ENCODE measurements around the gene CASR.

The CASR gene

DNA sequence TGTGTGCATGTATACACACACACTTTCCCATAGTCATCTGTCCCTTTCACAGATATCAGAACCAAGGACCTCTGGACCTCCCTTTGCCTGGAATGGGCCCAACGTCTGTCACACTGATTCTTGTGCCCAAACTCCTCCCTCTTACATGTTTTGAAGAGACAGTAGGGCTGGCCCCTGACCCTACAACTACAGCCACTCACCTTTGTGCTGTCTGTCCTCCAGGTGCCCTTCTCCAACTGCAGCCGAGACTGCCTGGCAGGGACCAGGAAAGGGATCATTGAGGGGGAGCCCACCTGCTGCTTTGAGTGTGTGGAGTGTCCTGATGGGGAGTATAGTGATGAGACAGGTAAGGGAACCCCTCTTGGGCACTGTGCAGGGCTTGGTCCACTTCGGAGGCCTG, 98.4 kb downstream of the CASR start:
- ATAC-seq = no peak
- TF ChIP-seq ZC3H10 (CRISPR knock-in tag; IDR thresholded peaks at IDR 0.05) (no peak), OSR1 (CRISPR knock-in tag; IDR thresholded peaks at IDR 0.05) (no peak), SNAI2 (CRISPR knock-in tag; IDR thresholded peaks at IDR 0.05) (no peak), CSDC2 (CRISPR knock-in tag; IDR thresholded peaks at IDR 0.05) (no peak), RARB (CRISPR knock-in tag; IDR thresholded peaks at IDR 0.05) (no peak)

DNA sequence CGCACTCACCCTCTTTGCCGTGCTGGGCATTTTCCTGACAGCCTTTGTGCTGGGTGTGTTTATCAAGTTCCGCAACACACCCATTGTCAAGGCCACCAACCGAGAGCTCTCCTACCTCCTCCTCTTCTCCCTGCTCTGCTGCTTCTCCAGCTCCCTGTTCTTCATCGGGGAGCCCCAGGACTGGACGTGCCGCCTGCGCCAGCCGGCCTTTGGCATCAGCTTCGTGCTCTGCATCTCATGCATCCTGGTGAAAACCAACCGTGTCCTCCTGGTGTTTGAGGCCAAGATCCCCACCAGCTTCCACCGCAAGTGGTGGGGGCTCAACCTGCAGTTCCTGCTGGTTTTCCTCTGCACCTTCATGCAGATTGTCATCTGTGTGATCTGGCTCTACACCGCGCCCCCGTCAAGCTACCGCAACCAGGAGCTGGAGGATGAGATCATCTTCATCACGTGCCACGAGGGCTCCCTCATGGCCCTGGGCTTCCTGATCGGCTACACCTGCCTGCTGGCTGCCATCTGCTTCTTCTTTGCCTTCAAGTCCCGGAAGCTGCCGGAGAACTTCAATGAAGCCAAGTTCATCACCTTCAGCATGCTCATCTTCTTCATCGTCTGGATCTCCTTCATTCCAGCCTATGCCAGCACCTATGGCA, 100.5 kb downstream of the CASR start:
- ATAC-seq = no peak
- no peak for TF ChIP-seq GLIS3 (CRISPR knock-in tag; IDR thresholded peaks at IDR 0.05)
- TF ChIP-seq ZFP30 (CRISPR knock-in tag; IDR thresholded peaks at IDR 0.05) = no peak
- TF ChIP-seq ESRRG (CRISPR knock-in tag; IDR thresholded peaks at IDR 0.05) = no peak
- no peak for TF ChIP-seq TOX (CRISPR knock-in tag; IDR thresholded peaks at IDR 0.05; ENCODE audit: borderline replicate concordance)
- no peak for TF ChIP-seq ZC3H10 (CRISPR knock-in tag; IDR thresholded peaks at IDR 0.05)
- TF ChIP-seq, protein P1, sequence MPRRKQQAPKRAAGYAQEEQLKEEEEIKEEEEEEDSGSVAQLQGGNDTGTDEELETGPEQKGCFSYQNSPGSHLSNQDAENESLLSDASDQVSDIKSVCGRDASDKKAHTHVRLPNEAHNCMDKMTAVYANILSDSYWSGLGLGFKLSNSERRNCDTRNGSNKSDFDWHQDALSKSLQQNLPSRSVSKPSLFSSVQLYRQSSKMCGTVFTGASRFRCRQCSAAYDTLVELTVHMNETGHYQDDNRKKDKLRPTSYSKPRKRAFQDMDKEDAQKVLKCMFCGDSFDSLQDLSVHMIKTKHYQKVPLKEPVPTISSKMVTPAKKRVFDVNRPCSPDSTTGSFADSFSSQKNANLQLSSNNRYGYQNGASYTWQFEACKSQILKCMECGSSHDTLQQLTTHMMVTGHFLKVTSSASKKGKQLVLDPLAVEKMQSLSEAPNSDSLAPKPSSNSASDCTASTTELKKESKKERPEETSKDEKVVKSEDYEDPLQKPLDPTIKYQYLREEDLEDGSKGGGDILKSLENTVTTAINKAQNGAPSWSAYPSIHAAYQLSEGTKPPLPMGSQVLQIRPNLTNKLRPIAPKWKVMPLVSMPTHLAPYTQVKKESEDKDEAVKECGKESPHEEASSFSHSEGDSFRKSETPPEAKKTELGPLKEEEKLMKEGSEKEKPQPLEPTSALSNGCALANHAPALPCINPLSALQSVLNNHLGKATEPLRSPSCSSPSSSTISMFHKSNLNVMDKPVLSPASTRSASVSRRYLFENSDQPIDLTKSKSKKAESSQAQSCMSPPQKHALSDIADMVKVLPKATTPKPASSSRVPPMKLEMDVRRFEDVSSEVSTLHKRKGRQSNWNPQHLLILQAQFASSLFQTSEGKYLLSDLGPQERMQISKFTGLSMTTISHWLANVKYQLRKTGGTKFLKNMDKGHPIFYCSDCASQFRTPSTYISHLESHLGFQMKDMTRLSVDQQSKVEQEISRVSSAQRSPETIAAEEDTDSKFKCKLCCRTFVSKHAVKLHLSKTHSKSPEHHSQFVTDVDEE (CRISPR knock-in tag; IDR thresholded peaks at IDR 0.05) = no peak
- TF ChIP-seq TCF4 (CRISPR knock-in tag; IDR thresholded peaks at IDR 0.05; ENCODE audit: borderline replicate concordance) = no peak
- no peak for TF ChIP-seq RARB (CRISPR knock-in tag; IDR thresholded peaks at IDR 0.05)

DNA sequence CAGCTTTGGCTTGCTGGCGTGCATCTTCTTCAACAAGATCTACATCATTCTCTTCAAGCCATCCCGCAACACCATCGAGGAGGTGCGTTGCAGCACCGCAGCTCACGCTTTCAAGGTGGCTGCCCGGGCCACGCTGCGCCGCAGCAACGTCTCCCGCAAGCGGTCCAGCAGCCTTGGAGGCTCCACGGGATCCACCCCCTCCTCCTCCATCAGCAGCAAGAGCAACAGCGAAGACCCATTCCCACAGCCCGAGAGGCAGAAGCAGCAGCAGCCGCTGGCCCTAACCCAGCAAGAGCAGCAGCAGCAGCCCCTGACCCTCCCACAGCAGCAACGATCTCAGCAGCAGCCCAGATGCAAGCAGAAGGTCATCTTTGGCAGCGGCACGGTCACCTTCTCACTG, 101.0 kb downstream of the CASR start:
- TF ChIP-seq ZNF8 (CRISPR knock-in tag; IDR thresholded peaks at IDR 0.05) (no peak), ISL1 (CRISPR knock-in tag; IDR thresholded peaks at IDR 0.05) (no peak), ARNTL (CRISPR knock-in tag; IDR thresholded peaks at IDR 0.05; ENCODE audit: borderline replicate concordance, low read depth) (no peak)
- TF ChIP-seq, protein P2, sequence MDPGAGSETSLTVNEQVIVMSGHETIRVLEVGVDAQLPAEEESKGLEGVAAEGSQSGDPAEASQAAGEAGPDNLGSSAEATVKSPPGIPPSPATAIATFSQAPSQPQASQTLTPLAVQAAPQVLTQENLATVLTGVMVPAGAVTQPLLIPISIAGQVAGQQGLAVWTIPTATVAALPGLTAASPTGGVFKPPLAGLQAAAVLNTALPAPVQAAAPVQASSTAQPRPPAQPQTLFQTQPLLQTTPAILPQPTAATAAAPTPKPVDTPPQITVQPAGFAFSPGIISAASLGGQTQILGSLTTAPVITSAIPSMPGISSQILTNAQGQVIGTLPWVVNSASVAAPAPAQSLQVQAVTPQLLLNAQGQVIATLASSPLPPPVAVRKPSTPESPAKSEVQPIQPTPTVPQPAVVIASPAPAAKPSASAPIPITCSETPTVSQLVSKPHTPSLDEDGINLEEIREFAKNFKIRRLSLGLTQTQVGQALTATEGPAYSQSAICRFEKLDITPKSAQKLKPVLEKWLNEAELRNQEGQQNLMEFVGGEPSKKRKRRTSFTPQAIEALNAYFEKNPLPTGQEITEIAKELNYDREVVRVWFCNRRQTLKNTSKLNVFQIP (CRISPR knock-in tag; IDR thresholded peaks at IDR 0.05; ENCODE audit: borderline replicate concordance, low read depth) = no peak
- no peak for ATAC-seq

DNA sequence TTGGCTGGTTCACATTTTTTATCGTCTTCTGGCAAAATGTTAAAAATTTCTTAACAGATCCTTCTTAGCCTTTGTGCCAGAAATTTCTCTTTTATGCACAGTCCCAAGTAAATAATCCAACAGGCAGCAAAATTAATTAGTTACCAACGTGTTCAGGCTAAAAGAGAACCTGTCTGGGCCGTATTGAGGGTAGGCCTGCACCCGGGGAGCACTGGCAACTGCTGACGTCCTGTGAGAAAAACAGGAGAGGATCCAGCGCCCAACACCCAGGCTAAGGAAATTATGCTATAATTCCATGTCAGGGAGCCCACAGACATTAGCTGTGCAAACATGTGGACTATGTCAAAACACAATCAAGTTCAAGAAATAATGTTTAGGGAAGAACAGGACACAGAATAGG, 110.9 kb downstream of the CASR start:
- no peak for ATAC-seq

More for the DNA sequence above, 110.9 kb downstream of the CASR start:
- TF ChIP-seq OSR1 (CRISPR knock-in tag; IDR thresholded peaks at IDR 0.05) (no peak), RARB (CRISPR knock-in tag; IDR thresholded peaks at IDR 0.05) (no peak), ZNF70 (CRISPR knock-in tag; IDR thresholded peaks at IDR 0.05) (no peak), ZNF565 (CRISPR knock-in tag; conservative IDR thresholded peaks at IDR 0.05; ENCODE audit: low read depth) (no peak), ZNF8 (CRISPR knock-in tag; IDR thresholded peaks at IDR 0.05) (no peak), CSDC2 (CRISPR knock-in tag; IDR thresholded peaks at IDR 0.05) (no peak), SNAI2 (CRISPR knock-in tag; IDR thresholded peaks at IDR 0.05) (no peak), ZFP30 (CRISPR knock-in tag; IDR thresholded peaks at IDR 0.05) (no peak), ZC3H10 (CRISPR knock-in tag; IDR thresholded peaks at IDR 0.05) (no peak)
- TF ChIP-seq, protein P3, sequence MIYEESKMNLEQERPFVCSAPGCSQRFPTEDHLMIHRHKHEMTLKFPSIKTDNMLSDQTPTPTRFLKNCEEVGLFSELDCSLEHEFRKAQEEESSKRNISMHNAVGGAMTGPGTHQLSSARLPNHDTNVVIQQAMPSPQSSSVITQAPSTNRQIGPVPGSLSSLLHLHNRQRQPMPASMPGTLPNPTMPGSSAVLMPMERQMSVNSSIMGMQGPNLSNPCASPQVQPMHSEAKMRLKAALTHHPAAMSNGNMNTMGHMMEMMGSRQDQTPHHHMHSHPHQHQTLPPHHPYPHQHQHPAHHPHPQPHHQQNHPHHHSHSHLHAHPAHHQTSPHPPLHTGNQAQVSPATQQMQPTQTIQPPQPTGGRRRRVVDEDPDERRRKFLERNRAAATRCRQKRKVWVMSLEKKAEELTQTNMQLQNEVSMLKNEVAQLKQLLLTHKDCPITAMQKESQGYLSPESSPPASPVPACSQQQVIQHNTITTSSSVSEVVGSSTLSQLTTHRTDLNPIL (CRISPR knock-in tag; IDR thresholded peaks at IDR 0.05; ENCODE audit: low read depth) = no peak
- TF ChIP-seq, protein P2 (CRISPR knock-in tag; IDR thresholded peaks at IDR 0.05; ENCODE audit: borderline replicate concordance, low read depth) = no peak
- TF ChIP-seq, protein P1 (CRISPR knock-in tag; IDR thresholded peaks at IDR 0.05) = no peak
